ENCODE results near the gene IL10RA.

IL10RA gene

GRCh38 chr11:117989351-117990102, 3.3 kb downstream of the IL10RA start:
- DNase-seq (ENCODE audit: extremely low read depth in 1 of 2, low read depth in 1 of 2), result no peak

- no peak for DNase-seq (ENCODE audit: extremely low read depth in 1 of 2, low read depth in 1 of 2)
Measured at GRCh38 chr11:117992136-117992535, 5.9 kb downstream of the IL10RA start.

- DNase-seq (ENCODE audit: extremely low read depth in 1 of 2, low read depth in 1 of 2), result no peak
Measured at GRCh38 chr11:117992620-117993019, 6.4 kb downstream of the IL10RA start.

- DNase-seq (ENCODE audit: extremely low read depth in 1 of 2, low read depth in 1 of 2), result no peak
Measured at GRCh38 chr11:117993988-117994745, 8.0 kb downstream of the IL10RA start.

GRCh38 chr11:117995472-117995871, 9.3 kb downstream of the IL10RA start:
- DNase-seq (ENCODE audit: extremely low read depth in 1 of 2, low read depth in 1 of 2), result no peak

- DNase-seq (ENCODE audit: extremely low read depth in 1 of 2, low read depth in 1 of 2), result no peak
Measured at GRCh38 chr11:117996058-117996457, 9.9 kb downstream of the IL10RA start.

GRCh38 chr11:117997406-117997805, 11.2 kb downstream of the IL10RA start:
- DNase-seq (ENCODE audit: extremely low read depth in 1 of 2, low read depth in 1 of 2), result no peak

- DNase-seq (ENCODE audit: extremely low read depth in 1 of 2, low read depth in 1 of 2), result no peak
Measured at GRCh38 chr11:117997823-117998579, 11.8 kb downstream of the IL10RA start.

- no peak for DNase-seq (ENCODE audit: extremely low read depth in 1 of 2, low read depth in 1 of 2)
Measured at GRCh38 chr11:117998664-117999353, 12.6 kb downstream of the IL10RA start.

- DNase-seq (ENCODE audit: extremely low read depth in 1 of 2, low read depth in 1 of 2), result no peak
Measured at GRCh38 chr11:117999354-117999993, 13.3 kb downstream of the IL10RA start.

GRCh38 chr11:118000067-118000849, 14.1 kb downstream of the IL10RA start:
- DNase-seq (ENCODE audit: extremely low read depth in 1 of 2, low read depth in 1 of 2), result no peak

GRCh38 chr11:118000850-118001228, 14.6 kb downstream of the IL10RA start:
- DNase-seq (ENCODE audit: extremely low read depth in 1 of 2, low read depth in 1 of 2), result no peak

- DNase-seq (ENCODE audit: extremely low read depth in 1 of 2, low read depth in 1 of 2), result no peak
Measured at GRCh38 chr11:118001494-118001971, 15.3 kb downstream of the IL10RA start.

- no peak for DNase-seq (ENCODE audit: extremely low read depth in 1 of 2, low read depth in 1 of 2)
Measured at GRCh38 chr11:118002010-118002540, 15.9 kb downstream of the IL10RA start.

- no peak for DNase-seq (ENCODE audit: extremely low read depth in 1 of 2, low read depth in 1 of 2)
Measured at GRCh38 chr11:118002541-118003423, 16.6 kb downstream of the IL10RA start.

GRCh38 chr11:118003456-118003855, 17.3 kb downstream of the IL10RA start:
- DNase-seq (ENCODE audit: extremely low read depth in 1 of 2, low read depth in 1 of 2), result no peak

- no peak for DNase-seq (ENCODE audit: extremely low read depth in 1 of 2, low read depth in 1 of 2)
Measured at GRCh38 chr11:118004543-118005223, 18.5 kb downstream of the IL10RA start.
